ENCODE data around the gene VSTM4.

GRCh38 chr10:48999346-48999745 lies 116.0 kb downstream of the VSTM4 start:
- TF ChIP-seq EZH2phosphoT487 (IDR thresholded peaks at IDR 0.05; ENCODE audit: borderline replicate concordance, low read depth): no peak
- TF ChIP-seq CHD2 (IDR thresholded peaks at IDR 0.05; ENCODE audit: low read length, partially characterized antibody): no peak
- TF ChIP-seq RFX5 (IDR thresholded peaks at IDR 0.05; ENCODE audit: low read length): no peak
- TF ChIP-seq CTCF (IDR thresholded peaks at IDR 0.05): no peak
- TF ChIP-seq POLR2AphosphoS5 (IDR thresholded peaks at IDR 0.05; ENCODE audit: low read depth, low read length): no peak
